ENCODE data around the gene PTN.
A peak's percentile ranks its signal among the peaks of the same experiment; 100 is the strongest.
"Not testable (repeated sequence)": the region's sequence is repeated elsewhere in the genome, so short reads cannot be mapped to it uniquely, and the experiment has no call there.

Gene PTN

DNA sequence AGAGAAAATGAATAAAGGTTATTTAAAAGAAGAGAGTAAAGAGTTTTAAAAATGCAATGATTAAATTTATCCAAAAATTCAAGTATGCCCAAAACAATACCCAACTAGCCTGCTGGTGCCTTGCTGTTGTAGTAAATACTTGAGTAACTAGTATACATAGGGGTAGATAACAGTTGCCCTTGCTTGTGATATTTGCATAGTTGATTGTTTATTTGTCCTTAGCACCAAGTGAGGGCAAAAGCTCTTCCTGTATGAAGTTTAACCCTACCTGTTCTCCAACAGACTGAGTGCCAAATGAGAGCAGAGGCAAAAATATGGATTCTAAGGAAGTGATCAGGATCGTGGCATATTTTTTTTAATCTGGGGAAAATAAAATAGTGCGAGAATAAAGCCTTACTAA is 85.0 kb downstream of the PTN start:
- no peak for DNase-seq

DNA sequence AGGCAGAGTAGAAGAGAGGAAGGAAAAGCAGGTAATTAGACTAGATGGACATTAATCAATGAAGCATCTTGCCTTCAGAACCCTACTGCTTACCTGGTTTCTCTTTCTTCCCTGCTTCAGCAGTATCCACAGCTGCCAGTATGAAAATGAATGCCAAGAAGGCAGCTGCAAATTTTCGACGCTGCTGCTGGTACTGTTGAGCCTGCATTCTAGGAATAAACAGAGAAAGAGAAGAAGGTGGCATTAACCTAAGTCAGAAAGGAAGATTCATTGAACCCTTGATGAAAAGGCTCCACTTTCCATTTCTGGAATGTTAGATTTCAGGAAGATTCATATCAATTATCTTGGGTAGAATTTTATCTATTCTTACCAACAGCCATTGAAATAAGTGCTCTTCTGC is 88.8 kb downstream of the PTN start:
- no peak for DNase-seq

DNA sequence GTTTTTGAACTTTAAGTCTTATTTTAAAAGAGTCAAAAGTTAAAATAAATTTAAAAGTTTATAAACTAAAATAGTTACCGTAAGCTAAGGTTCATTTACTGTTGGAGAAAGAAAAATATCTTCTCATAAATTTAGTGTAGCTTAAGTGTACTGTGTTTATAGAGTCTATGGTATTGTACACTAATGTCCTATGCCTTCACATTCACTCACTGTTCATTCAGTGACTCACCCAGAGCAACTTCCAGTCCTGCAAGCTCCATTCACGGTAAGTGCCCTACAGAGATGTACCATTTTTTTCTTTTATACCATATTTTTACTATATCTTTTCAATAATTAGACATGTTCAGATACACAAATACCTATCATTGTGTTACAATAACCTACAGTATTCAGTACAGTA is 97.6 kb downstream of the PTN start:
- DNase-seq: no peak

DNA sequence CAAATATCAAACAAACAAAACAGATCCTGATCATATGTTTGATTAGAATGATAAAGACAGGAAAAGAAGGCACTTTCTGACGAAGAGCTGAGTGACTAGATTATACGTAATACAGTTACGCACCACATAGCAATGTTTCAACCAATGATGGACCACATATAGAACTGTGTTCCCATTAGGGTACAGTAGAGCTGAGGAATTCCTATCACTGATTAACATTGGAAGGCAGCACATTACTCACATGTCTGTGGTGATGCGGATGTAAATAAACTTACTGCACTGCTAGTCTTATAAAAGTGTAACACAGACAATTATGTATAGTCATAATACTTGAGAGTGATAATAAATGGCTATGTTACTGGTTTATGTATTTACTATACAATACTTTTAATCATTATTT is 98.3 kb downstream of the PTN start:
- DNase-seq: no peak

DNA sequence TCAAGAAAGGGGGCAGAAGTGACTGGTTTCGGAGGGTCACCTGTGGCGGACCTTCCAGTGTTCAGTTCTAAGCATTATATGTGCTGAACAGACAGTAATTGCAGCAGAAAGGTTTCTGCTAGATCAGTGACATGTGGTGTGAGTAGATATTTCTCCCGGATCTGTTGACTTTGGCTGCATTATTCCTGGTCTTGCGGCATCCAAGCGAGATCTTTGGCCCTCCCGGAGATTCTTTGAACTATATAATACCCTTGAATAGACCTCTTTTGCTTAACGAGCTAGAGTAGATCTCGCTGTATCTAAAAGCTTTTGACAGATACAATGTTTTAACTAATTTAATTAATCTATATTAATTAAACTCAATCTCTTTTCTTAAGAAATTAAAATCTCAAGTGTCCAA is 99.8 kb downstream of the PTN start:
- no peak for DNase-seq

DNA sequence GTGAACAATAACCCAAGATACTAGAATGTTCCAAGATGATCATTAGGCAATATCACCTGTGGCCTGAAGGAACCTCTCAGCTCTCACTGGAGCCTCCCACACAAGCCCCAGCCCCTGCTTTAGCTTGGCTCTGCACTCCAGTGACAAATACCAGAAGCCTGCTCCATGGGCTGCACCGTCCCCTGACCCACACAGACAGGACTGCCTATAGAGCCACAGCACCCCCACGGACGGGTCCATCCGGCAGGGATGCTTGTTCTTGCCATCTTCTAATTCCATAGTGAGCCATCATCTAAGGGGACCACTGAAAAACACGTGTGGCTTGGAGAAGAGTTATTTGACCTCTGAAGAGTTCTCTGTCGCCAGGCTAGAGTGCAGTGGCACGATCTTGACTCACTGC is 100.9 kb downstream of the PTN start:
- DNase-seq: no peak

DNA sequence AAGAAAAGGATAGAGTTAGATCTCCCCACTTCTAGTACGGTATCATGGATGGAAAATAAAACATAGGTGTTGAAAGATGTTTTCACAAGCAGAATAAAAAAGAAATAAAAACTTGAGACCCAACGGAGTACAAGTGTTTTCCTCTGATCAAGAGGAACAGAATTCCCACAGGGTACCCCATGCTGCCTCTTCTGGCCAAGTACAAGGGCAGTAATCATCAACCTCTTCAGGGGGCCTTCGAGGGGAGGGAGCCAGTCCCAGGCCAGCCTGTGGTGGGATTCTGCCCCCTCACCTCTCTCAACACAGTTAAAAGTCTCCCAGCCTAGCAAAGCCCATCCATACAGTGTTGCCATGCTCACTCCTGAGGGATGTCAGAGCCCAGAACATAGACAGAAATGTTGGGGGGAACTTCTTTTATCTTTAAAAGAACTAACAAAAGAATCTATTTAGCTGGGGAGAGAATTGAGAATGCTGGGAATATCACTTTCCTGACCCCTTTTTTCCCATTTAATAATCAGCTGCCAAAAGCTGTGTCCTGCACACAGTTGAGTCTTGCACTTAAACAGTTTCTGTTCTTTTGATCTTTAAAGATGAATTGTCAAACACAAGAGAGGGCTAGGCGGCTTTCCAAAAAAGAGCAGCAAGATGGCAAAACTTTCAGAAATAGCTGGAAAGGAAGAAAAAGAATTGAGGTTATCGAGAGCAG is 101.7 kb downstream of the PTN start:
- DNase-seq: no peak

DNA sequence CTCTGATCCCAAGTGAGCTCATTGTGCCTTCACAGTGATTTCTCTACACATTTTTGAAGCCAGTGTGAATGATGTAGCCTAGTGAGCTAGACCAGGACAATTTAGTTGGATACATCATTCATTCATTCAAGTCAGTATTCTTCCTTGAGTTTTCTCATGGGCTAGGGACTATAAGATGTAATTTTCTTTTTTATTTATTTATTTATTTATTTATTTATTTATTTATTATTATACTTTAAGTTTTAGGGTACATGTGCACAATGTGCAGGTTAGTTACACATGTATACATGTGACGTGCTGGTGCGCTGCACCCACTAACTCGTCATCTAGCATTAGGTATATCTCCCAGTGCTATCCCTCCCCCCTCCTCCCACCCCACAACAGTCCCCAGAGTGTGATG is 104.3 kb downstream of the PTN start:
- not testable (repeated sequence) for DNase-seq

DNA sequence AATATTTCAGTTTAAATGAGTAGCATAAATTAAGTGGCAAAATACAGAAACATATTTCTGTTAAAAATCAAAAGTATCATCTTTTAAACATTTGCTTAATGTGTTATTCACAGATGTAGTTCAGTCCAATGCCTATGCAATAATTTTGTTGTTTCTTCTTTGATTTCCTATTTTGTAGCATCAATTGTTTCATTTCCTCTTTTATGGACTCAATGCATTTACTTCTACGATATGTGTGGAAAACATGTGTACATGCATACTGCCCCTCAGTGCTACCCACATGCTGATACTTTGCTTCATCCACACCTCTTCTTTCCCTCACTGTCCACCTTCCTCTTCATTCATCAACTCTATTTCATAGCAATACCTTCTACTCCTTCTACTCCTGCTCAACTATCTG is 108.1 kb downstream of the PTN start:
- no peak for DNase-seq

DNA sequence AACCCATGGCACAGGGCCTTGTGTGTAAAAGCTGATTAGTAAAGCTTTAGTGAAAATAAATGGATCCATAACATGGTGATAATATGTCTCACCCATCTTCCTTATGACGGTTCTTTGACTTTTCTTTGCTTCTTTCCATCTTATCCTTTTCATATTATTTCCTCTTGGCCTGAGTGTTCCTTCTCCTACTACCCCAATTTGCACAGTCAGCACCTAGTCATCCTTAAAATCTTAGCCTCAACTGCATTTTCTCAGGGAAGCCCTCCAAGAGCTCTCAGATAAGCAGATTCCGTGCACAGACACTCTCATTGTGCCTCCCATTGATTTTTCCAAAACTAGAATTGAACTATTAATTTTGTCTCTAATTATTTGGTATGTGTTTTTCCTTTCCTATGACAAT is 112.4 kb downstream of the PTN start:
- DNase-seq: no peak

DNA sequence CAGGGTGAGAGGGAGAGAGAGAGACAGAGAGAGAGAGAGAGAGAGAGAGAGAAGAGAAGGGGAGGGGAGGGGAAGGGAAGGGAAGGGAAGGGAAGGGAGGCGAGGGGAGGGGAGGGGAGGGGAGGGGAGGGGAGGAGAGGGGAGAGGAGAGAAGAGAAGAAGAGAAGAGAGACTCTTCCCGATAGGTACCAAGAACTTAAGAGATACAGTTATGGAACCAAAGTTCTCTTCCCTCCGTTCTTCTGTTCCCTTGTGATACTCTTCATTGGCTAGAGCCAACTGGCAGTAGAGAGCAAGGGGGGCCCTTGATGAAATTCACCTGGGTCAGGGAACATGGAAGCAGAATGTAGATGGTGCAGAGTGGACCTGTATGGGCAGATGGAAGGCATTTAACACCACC is 122.1 kb downstream of the PTN start:
- DNase-seq: no peak

DNA sequence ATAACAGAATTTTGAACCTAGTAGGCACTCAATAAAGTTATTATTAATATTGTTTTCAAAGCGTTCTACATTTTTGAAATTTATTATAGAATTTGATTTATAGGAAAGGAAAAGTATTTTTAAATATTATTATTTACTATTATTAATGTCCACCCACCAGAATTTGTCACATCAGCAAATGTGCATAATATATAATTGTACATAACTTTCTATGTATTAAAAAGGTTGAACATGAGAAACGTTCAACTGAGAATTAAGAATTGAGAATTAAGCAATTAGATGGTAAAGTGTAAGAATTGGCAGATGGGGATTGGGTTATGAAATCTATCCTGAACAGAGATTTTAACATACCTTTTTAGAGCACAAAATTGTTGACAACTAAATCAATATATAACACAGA is 129.8 kb downstream of the PTN start:
- DNase-seq: no peak

DNA sequence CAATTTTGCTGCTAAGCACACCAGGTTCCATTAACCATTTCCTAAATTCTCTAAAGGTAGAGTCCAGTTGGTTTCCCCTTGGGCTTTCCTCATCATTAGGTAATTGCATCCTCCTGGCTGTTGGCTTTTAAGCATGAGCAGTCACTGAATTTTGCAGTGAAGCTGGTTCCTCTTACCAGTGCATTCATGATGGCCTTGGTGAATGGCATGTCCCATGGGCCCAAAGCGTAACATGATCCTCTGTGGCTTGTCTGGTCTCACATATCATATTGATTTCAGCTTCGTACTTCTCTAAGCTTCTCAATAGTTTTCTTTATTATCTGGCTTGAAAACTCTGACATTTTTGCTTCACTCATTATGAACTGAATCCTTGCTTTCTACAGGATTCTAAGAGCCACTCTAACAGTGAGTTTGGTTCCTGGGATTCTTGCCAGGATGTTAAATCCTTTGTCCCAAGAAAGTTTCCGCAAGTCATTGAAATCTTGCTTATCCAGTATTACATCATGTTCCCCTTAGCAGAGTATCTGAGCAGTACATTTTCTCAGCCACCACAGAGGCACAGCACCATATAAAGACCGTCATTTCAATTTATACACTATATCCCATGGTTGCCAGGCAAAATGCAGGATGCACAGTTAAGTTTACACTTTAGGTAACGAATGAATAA is 134.2 kb downstream of the PTN start:
- DNase-seq: no peak

DNA sequence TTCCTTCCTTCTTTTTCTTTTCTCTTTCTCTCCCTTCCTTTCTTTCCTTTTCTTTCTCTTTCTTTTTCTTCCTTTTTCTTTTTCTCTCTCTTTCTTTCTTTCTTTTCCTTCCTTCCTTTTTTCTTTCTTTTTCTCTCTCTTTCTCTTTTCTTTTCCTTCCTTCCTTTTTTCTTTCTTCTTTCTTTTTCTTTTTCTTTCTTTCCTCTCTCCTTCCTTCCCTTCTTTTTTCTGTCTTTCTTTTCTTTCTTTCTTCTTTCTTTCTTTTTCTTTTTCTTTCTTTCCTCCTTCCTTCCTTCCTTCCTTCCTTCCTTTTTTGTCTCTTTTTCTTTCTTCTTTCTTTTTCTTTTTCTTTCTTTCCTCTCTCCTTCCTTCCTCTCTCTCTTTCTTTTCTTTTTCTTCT is 136.8 kb downstream of the PTN start:
- no peak for DNase-seq

DNA sequence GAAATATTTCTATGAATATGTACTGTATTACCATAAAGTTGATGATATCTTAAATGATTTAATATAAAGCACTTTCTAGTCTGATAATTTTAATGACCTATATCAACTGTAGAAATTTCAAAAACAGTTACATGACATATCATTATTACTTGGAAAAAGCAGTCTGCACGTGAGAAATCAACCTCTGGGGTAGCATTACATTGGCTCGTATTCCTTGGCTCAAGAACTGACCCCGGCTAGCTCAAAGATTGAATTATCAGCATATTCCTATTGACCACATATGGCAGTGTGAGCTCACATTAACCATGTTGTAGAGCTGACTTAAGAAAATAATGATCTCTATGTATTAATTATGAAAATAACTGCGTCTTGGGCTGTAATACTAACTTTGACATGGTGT is 139.3 kb downstream of the PTN start:
- no peak for DNase-seq

DNA sequence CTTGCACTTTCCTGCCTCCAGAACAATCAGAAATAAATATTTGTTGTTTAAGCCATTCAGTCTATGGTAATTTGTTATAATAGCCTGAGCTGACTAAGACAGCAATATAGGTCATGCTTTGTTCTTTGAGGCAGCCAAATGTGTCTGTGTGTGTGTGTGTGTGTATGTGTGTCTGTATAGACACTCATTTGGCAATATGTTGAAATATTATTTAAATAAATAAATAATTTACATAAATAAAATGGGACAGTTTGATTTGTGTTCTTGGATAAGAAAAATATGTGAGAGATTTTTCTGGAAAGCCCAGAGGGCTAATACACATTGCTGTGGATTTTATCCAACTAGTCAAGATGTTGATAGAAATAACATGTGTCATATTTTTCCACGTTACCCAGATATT is 140.2 kb downstream of the PTN start:
- no peak for DNase-seq

DNA sequence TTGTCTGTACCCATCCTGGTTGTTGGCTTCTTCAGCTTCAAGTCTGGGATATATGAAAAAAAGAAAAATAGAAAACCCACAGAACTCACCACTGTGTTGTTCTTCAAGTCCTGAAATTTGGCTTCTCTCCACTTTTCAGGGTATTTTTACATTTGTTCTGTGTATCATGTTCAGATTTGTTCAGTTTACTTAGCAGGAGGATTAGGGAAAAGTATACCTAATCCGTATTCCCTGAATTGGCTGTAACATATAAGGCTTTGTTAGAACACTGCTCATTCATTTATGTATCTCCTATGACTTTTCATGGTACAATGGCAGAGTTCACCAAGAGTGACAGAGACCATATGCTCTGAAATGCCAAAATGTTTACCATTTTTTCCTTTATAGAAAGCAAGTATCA is 146.9 kb downstream of the PTN start:
- no peak for DNase-seq

DNA sequence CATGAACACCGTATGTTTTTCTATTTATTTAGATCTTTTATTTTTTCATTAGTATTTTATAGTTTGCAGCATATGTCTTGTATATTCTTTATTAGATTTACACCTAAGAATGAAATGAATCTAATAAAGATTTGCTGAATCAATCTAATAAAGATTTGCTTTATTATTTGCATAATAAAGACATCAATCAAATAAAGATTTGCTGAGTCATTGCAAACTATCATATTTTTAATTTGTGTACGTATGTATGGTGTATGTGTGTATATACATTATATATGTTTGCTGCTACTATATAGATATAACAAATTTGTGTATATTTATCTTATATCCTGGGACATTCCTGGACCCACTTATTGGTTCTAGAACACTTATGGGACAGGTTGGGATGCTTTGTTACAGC is 147.5 kb downstream of the PTN start:
- DNase-seq: no peak

DNA sequence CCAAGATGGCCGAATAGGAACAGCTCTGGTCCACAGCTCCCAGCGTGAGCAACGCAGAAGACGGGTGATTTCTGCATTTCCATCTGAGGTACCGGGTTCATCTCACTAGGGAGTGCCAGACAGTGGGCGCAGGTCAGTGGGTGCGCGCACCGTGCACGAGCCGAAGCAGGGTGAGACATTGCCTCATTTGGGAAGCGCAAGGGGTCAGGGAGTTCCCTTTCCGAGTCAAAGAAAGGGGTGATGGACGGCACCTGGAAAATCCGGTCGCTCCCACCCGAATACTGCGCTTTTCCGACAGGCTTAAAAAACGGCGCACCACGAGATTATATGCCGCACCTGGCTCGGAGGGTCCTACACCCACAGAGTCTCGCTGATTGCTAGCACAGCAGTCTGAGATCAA is 161.9 kb downstream of the PTN start:
- peak; percentile 24 for DNase-seq
